Activated CD8-positive, alpha-beta memory T cell treated with anti-CD3 and anti-CD28 coated beads for 48 hours (primary cell): ENCODE results near the gene GNB1L.

Source experiments
- DNase-seq, 3 experiments: peaks; one replicate each; pipeline ENCODE4 v3.0.0-alpha.2; 2020; ENCODE audit warnings: low read depth in 2 of 3, low spot score in 2 of 3

GNB1L gene

GRCh38 chr22:19866665-19867009 is 12.0 kb upstream of the GNB1L start:
- DNase-seq = no peak

- DNase-seq = no peak
These were observed 10.6 kb upstream of the GNB1L start for GRCh38 chr22:19865141-19865829.

- no peak for DNase-seq
These were observed 9.9 kb upstream of the GNB1L start for GRCh38 chr22:19864538-19865106.

GRCh38 chr22:19863571-19863970 is 8.9 kb upstream of the GNB1L start:
- DNase-seq = no peak

- DNase-seq = no peak
These were observed 8.1 kb upstream of the GNB1L start for GRCh38 chr22:19862619-19863246.

- DNase-seq = no peak
These were observed 5.3 kb upstream of the GNB1L start for GRCh38 chr22:19859861-19860510.

- no peak for DNase-seq
These were observed 2.7 kb upstream of the GNB1L start for GRCh38 chr22:19857382-19857781.

GRCh38 chr22:19855504-19856409 is 1.1 kb upstream of the GNB1L start:
- DNase-seq = peak; percentile 36 to 64 (median 48)

- no peak for DNase-seq
These were observed 546 bp downstream of the GNB1L start for GRCh38 chr22:19853879-19854777.

- no peak for DNase-seq
These were observed 1.4 kb downstream of the GNB1L start for GRCh38 chr22:19853058-19853878.

- no peak for DNase-seq
These were observed 2.4 kb downstream of the GNB1L start for GRCh38 chr22:19852177-19852781.

- DNase-seq = no peak
These were observed 3.1 kb downstream of the GNB1L start for GRCh38 chr22:19851291-19852176.

- DNase-seq = no peak
These were observed 3.9 kb downstream of the GNB1L start for GRCh38 chr22:19850763-19851109.

- no peak for DNase-seq
These were observed 4.6 kb downstream of the GNB1L start for GRCh38 chr22:19849835-19850762.

- DNase-seq = no peak
These were observed 6.1 kb downstream of the GNB1L start for GRCh38 chr22:19848298-19849224.

GRCh38 chr22:19847345-19847632 is 7.4 kb downstream of the GNB1L start:
- DNase-seq = no peak
